HL-60 (cell line): ENCODE data around the gene SMG7.

Source experiments
- DNase-seq, 2 experiments: peaks; one replicate each; pipeline ENCODE4 v3.0.0-alpha.2; 2010 to 2020; ENCODE audit warnings: low read depth in 1 of 2, low spot score in 1 of 2
- H3K27ac ChIP-seq: fragments of 250-450 bp; sonication (Bioruptor Pico); replicated peaks from 2 replicates; pipeline ENCODE4 v1.5.1; 2020; ENCODE audit warnings: mild to moderate bottlenecking, moderate library complexity
- H3K27me3 ChIP-seq: fragments of 250-450 bp; sonication (Bioruptor Pico); 2 replicates; pipeline ENCODE4 v1.5.1; 2021; ENCODE audit warnings: mild to moderate bottlenecking, moderate library complexity; ENCODE audit not compliant: insufficient read depth, poor library complexity, severe bottlenecking
- H3K4me3 ChIP-seq: replicated peaks from 2 replicates; pipeline ENCODE4 v1.5.1; 2011; ENCODE audit warnings: mild to moderate bottlenecking, control low read depth, low read length; ENCODE audit not compliant: insufficient read depth
- CTCF ChIP-seq: IDR thresholded peaks from one replicate; pipeline ENCODE4 v1.5.1; 2011; ENCODE audit warnings: low read length, control low read depth, inconsistent platforms; ENCODE audit not compliant: insufficient read depth
- GABPA ChIP-seq: IDR thresholded peaks from 2 replicates; pipeline ENCODE4 v1.6.1; 2012; ENCODE audit warnings: low read depth
- POLR2AphosphoS5 ChIP-seq: IDR thresholded peaks from 2 replicates; pipeline ENCODE4 v1.6.1; 2012; ENCODE audit warnings: low read depth
- REST ChIP-seq: IDR thresholded peaks from 2 replicates; pipeline ENCODE4 v1.6.1; 2012; ENCODE audit warnings: low read depth; ENCODE audit not compliant: insufficient replicate concordance
- SPI1 ChIP-seq: IDR thresholded peaks from 2 replicates; pipeline ENCODE4 v1.6.1; 2012; ENCODE audit warnings: low read depth, mild to moderate bottlenecking, borderline replicate concordance

The SMG7 gene

GRCh38 chr1:183595537-183595936, 123.2 kb downstream of the SMG7 start:
- no peak overlapping the region for H3K27ac ChIP-seq
- no peak overlapping the region for H3K4me3 ChIP-seq
- TF ChIP-seq GABPA (no peak), CTCF (no peak), SPI1 (no peak), POLR2AphosphoS5 (no peak), REST (no peak)
- DNase-seq, result no peak
- H3K27me3 ChIP-seq, result no peaks in the 10 kb centered on the region

- Histone ChIP-seq H3K27ac (no peak overlapping the region), H3K4me3 (no peak overlapping the region), H3K27me3 (no peaks in the 10 kb centered on the region)
- TF ChIP-seq POLR2AphosphoS5, result no peak
- TF ChIP-seq GABPA, result no peak
- TF ChIP-seq REST, result no peak
- TF ChIP-seq SPI1, result no peak
- no peak for TF ChIP-seq CTCF
- no peak for DNase-seq
Observed at GRCh38 chr1:183596500-183596899, 124.2 kb downstream of the SMG7 start.

GRCh38 chr1:183597656-183598347, 125.5 kb downstream of the SMG7 start:
- Histone ChIP-seq H3K27me3 (no peaks in the 10 kb centered on the region), H3K27ac (no peak overlapping the region), H3K4me3 (no peak overlapping the region)
- no peak for TF ChIP-seq POLR2AphosphoS5
- TF ChIP-seq SPI1, result no peak
- TF ChIP-seq REST, result no peak
- TF ChIP-seq GABPA, result no peak
- TF ChIP-seq CTCF, result no peak
- no peak for DNase-seq
